HEK293 (cell line): Measurements from ENCODE around the gene LZIC.
A peak's percentile ranks its signal among the peaks of the same experiment; 100 is the strongest.

Source experiments
- CTCF ChIA-PET: fragments of 350-600 bp; formaldehyde crosslinking; extraction: SDS; loops from one replicate; lab custom pipeline; 2021; ENCODE audit warnings: antibody characterized with exemption; lab: Yijun Ruan, JAX
- POLR2A ChIA-PET: fragments of 300-600 bp; formaldehyde crosslinking; extraction: SDS; loops from one replicate; lab custom pipeline; 2020; ENCODE audit warnings: antibody characterized with exemption, inconsistent platforms; lab: Yijun Ruan, JAX
- H3K27ac ChIP-seq: fragments of 200-500 bp; sonication (Bioruptor generic); 2 replicates; pipeline ENCODE4 v1.5.1; 2014; ENCODE audit warnings: low read depth, low read length, control low read depth, inconsistent platforms; ENCODE audit errors: extremely low read depth
- H3K36me3 ChIP-seq, 2 experiments: fragments of 200-500 bp in 1 of 2; sonication (Bioruptor generic) in 1 of 2; 1 replicate in 1 of 2; 2 replicates in 1 of 2; pipeline ENCODE4 v1.5.1; 2014 to 2017; ENCODE audit warnings: inconsistent platforms in 2 of 2, low read length in 2 of 2; ENCODE audit not compliant: control insufficient read depth in 2 of 2, insufficient read depth in 1 of 2
- H3K4me1 ChIP-seq: fragments of 200-500 bp; sonication (Bioruptor generic); 2 replicates; pipeline ENCODE4 v1.5.1; 2014; ENCODE audit warnings: mild to moderate bottlenecking, low read length, inconsistent platforms; ENCODE audit not compliant: control insufficient read depth, insufficient read depth
- H3K4me3 ChIP-seq: 2 replicates; pipeline ENCODE4 v1.5.1; 2011; ENCODE audit warnings: low read depth, mild to moderate bottlenecking, control low read depth, low read length, moderate library complexity
- H3K9me3 ChIP-seq: fragments of 200-500 bp; sonication (Bioruptor generic); 2 replicates; pipeline ENCODE4 v1.5.1; 2014; ENCODE audit warnings: low read depth, low read length, inconsistent platforms; ENCODE audit not compliant: control insufficient read depth, insufficient read depth
- BCL11B ChIP-seq: fragments of 450-650 bp; formaldehyde crosslinking; IDR thresholded peaks from 2 replicates; pipeline ENCODE4 v1.5.1; 2016; ENCODE audit warnings: low read depth, missing biosample characterization, missing genetic modification characterization
- GLIS1 ChIP-seq: fragments of 450-650 bp; formaldehyde crosslinking; IDR thresholded peaks from 2 replicates; pipeline ENCODE4 v1.5.1; 2016; ENCODE audit warnings: missing biosample characterization, missing genetic modification characterization
- RBAK ChIP-seq: fragments of 450-650 bp; formaldehyde crosslinking; IDR thresholded peaks from 2 replicates; pipeline ENCODE4 v1.5.1; 2016; ENCODE audit warnings: missing biosample characterization, missing genetic modification characterization
- ZBTB1 ChIP-seq: fragments of 450-650 bp; formaldehyde crosslinking; IDR thresholded peaks from 2 replicates; pipeline ENCODE4 v1.5.1; 2016; ENCODE audit warnings: missing biosample characterization, missing genetic modification characterization
- ZNF239 ChIP-seq: fragments of 450-650 bp; formaldehyde crosslinking; IDR thresholded peaks from 2 replicates; pipeline ENCODE4 v1.5.1; 2016; ENCODE audit warnings: missing biosample characterization, missing genetic modification characterization
- ZNF394 ChIP-seq: fragments of 450-650 bp; formaldehyde crosslinking; IDR thresholded peaks from 2 replicates; pipeline ENCODE4 v1.5.1; 2016; ENCODE audit warnings: missing biosample characterization, missing genetic modification characterization, mild to moderate bottlenecking, moderate library complexity, borderline replicate concordance
- ZNF626 ChIP-seq: fragments of 450-650 bp; sonication (Bioruptor Pico); formaldehyde crosslinking; IDR thresholded peaks from 2 replicates; pipeline ENCODE4 v1.5.1; 2018; ENCODE audit warnings: missing biosample characterization, missing genetic modification characterization, inconsistent platforms
- ZNF654 ChIP-seq: fragments of 450-650 bp; formaldehyde crosslinking; IDR thresholded peaks from 2 replicates; pipeline ENCODE4 v1.5.1; 2016; ENCODE audit warnings: low read depth, missing biosample characterization, missing genetic modification characterization
- ZNF768 ChIP-seq: fragments of 450-650 bp; formaldehyde crosslinking; IDR thresholded peaks from 2 replicates; pipeline ENCODE4 v1.5.1; 2018; ENCODE audit warnings: missing biosample characterization, mild to moderate bottlenecking, missing genetic modification characterization
- ZSCAN23 ChIP-seq: fragments of 450-650 bp; formaldehyde crosslinking; IDR thresholded peaks from 2 replicates; pipeline ENCODE4 v1.5.1; 2016; ENCODE audit warnings: missing biosample characterization, missing genetic modification characterization
- TF ChIP-seq, protein P1 (sequence below): fragments of 450-650 bp; formaldehyde crosslinking; IDR thresholded peaks from 2 replicates; pipeline ENCODE4 v1.5.1; 2016; ENCODE audit warnings: missing biosample characterization, missing genetic modification characterization
- TF ChIP-seq, protein P2 (sequence below): fragments of 450-650 bp; formaldehyde crosslinking; IDR thresholded peaks from 2 replicates; pipeline ENCODE4 v1.5.1; 2016; ENCODE audit warnings: missing biosample characterization, missing genetic modification characterization
- TF ChIP-seq, protein P3 (sequence below): fragments of 450-650 bp; formaldehyde crosslinking; IDR thresholded peaks from 2 replicates; pipeline ENCODE4 v1.5.1; 2017; ENCODE audit warnings: missing biosample characterization, missing genetic modification characterization
- TF ChIP-seq, protein P4 (sequence below): fragments of 450-650 bp; formaldehyde crosslinking; IDR thresholded peaks from 2 replicates; pipeline ENCODE4 v1.5.1; 2016; ENCODE audit warnings: missing biosample characterization, missing genetic modification characterization
- TF ChIP-seq, protein P5 (sequence below): fragments of 450-650 bp; formaldehyde crosslinking; IDR thresholded peaks from 2 replicates; pipeline ENCODE4 v1.5.0; 2017; ENCODE audit warnings: missing biosample characterization, missing genetic modification characterization, borderline replicate concordance

The LZIC gene

DNA sequence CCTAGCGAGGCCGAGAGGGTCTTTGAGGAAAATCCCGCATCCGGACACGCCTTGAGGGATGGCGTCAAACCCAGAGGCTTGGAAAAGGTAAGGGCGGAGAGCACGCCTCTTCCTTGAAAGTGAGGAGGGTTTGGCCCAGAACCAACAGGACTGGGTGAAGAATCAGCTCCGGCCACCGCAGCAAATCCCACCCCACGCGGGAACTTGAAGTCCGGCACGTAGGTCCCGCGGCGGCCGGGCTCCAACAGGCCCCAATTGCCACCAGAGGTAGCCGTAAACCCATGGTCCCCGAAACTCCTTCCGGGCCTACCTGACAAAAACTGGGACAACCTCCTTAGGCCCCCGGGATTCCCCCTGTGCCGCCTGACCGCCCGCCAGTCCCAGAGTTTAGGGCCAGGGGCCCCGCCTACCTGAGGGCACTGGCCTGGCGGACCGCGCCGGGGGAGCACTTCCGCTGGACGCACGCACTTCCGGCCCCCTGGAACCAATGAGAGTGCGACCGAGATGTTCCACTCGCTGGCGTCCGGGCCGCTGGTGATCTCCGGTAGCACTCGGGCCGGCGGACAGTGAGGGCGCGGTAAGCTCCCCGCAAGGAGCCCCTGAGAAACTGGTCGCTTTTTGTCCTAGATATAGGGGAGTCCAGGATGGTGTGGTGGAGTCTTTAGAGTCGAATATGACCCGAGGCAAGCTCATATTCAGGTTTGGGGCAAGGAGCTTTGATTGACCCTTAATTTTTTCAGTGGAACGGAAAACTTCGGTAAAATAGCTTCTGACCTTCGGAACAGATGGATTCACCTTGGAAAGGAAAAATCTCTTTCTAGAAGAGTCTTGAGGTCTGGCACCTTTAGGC lies at the start of gene LZIC, which contains the start of gene NMNAT1 (continued):
- TF ChIP-seq, protein P1, sequence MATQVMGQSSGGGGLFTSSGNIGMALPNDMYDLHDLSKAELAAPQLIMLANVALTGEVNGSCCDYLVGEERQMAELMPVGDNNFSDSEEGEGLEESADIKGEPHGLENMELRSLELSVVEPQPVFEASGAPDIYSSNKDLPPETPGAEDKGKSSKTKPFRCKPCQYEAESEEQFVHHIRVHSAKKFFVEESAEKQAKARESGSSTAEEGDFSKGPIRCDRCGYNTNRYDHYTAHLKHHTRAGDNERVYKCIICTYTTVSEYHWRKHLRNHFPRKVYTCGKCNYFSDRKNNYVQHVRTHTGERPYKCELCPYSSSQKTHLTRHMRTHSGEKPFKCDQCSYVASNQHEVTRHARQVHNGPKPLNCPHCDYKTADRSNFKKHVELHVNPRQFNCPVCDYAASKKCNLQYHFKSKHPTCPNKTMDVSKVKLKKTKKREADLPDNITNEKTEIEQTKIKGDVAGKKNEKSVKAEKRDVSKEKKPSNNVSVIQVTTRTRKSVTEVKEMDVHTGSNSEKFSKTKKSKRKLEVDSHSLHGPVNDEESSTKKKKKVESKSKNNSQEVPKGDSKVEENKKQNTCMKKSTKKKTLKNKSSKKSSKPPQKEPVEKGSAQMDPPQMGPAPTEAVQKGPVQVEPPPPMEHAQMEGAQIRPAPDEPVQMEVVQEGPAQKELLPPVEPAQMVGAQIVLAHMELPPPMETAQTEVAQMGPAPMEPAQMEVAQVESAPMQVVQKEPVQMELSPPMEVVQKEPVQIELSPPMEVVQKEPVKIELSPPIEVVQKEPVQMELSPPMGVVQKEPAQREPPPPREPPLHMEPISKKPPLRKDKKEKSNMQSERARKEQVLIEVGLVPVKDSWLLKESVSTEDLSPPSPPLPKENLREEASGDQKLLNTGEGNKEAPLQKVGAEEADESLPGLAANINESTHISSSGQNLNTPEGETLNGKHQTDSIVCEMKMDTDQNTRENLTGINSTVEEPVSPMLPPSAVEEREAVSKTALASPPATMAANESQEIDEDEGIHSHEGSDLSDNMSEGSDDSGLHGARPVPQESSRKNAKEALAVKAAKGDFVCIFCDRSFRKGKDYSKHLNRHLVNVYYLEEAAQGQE (tag by site-specific recombination): peak; percentile 45; the same call in 1 of the 2 replicates
- TF ChIP-seq GLIS1 (tag by site-specific recombination): peak; percentile 66
- TF ChIP-seq, protein P2, sequence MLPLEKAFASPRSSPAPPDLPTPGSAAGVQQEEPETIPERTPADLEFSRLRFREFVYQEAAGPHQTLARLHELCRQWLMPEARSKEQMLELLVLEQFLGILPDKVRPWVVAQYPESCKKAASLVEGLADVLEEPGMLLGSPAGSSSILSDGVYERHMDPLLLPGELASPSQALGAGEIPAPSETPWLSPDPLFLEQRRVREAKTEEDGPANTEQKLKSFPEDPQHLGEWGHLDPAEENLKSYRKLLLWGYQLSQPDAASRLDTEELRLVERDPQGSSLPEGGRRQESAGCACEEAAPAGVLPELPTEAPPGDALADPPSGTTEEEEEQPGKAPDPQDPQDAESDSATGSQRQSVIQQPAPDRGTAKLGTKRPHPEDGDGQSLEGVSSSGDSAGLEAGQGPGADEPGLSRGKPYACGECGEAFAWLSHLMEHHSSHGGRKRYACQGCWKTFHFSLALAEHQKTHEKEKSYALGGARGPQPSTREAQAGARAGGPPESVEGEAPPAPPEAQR (tag by site-specific recombination): peak; percentile 85
- no peak for TF ChIP-seq ZNF768 (tag by site-specific recombination)
- TF ChIP-seq RBAK (tag by site-specific recombination): no peak

DNA sequence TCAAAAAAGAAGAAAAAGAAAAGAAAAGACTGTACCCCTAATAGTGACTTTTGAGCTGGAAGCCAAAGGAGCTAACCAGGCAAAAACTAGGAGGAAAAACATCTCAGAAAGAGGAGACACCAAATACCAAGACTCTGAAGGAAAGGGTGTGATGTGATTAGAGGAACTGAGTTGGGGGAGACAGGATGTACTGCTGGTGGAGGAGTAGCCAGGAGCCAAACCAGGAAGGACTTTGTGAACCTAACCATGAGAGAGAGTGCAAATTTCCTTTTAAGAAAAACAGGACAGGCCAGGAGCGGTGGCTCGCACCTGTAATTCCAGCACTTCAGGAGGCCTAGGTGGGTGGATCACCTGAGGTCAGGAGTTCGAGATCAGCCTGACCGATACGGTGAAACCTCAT lies 49.7 kb upstream of the LZIC start:
- H3K9me3 ChIP-seq: no peaks in the 10 kb centered on the region
- H3K36me3 ChIP-seq: no peaks in the 10 kb centered on the region; a peak in 1 of 3 replicates
- H3K4me1 ChIP-seq: no peaks in the 10 kb centered on the region
- no peak overlapping the region for H3K4me3 ChIP-seq
- ChIA-PET POLR2A (no interaction called here), CTCF (interaction anchor here (0.6 kb wide), 1 partner anchor 329 kb away, joined by 3 read pairs; no protein-coding TSS in a partner anchor)
- no peak overlapping the region for H3K27ac ChIP-seq
- TF ChIP-seq, protein P3, sequence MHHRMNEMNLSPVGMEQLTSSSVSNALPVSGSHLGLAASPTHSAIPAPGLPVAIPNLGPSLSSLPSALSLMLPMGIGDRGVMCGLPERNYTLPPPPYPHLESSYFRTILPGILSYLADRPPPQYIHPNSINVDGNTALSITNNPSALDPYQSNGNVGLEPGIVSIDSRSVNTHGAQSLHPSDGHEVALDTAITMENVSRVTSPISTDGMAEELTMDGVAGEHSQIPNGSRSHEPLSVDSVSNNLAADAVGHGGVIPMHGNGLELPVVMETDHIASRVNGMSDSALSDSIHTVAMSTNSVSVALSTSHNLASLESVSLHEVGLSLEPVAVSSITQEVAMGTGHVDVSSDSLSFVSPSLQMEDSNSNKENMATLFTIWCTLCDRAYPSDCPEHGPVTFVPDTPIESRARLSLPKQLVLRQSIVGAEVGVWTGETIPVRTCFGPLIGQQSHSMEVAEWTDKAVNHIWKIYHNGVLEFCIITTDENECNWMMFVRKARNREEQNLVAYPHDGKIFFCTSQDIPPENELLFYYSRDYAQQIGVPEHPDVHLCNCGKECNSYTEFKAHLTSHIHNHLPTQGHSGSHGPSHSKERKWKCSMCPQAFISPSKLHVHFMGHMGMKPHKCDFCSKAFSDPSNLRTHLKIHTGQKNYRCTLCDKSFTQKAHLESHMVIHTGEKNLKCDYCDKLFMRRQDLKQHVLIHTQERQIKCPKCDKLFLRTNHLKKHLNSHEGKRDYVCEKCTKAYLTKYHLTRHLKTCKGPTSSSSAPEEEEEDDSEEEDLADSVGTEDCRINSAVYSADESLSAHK: no peak
- no peak for TF ChIP-seq ZBTB1 (tag by site-specific recombination)
- no peak for TF ChIP-seq ZSCAN23
- TF ChIP-seq, protein P4, sequence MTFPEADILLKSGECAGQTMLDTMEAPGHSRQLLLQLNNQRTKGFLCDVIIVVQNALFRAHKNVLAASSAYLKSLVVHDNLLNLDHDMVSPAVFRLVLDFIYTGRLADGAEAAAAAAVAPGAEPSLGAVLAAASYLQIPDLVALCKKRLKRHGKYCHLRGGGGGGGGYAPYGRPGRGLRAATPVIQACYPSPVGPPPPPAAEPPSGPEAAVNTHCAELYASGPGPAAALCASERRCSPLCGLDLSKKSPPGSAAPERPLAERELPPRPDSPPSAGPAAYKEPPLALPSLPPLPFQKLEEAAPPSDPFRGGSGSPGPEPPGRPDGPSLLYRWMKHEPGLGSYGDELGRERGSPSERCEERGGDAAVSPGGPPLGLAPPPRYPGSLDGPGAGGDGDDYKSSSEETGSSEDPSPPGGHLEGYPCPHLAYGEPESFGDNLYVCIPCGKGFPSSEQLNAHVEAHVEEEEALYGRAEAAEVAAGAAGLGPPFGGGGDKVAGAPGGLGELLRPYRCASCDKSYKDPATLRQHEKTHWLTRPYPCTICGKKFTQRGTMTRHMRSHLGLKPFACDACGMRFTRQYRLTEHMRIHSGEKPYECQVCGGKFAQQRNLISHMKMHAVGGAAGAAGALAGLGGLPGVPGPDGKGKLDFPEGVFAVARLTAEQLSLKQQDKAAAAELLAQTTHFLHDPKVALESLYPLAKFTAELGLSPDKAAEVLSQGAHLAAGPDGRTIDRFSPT (tag by site-specific recombination): no peak
- TF ChIP-seq ZNF626: no peak
- no peak for TF ChIP-seq BCL11B (tag by site-specific recombination)
- TF ChIP-seq ZNF394 (tag by site-specific recombination): no peak
- TF ChIP-seq, protein P5, sequence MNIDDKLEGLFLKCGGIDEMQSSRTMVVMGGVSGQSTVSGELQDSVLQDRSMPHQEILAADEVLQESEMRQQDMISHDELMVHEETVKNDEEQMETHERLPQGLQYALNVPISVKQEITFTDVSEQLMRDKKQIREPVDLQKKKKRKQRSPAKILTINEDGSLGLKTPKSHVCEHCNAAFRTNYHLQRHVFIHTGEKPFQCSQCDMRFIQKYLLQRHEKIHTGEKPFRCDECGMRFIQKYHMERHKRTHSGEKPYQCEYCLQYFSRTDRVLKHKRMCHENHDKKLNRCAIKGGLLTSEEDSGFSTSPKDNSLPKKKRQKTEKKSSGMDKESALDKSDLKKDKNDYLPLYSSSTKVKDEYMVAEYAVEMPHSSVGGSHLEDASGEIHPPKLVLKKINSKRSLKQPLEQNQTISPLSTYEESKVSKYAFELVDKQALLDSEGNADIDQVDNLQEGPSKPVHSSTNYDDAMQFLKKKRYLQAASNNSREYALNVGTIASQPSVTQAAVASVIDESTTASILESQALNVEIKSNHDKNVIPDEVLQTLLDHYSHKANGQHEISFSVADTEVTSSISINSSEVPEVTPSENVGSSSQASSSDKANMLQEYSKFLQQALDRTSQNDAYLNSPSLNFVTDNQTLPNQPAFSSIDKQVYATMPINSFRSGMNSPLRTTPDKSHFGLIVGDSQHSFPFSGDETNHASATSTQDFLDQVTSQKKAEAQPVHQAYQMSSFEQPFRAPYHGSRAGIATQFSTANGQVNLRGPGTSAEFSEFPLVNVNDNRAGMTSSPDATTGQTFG (tag by site-specific recombination): no peak
- TF ChIP-seq ZNF239: no peak
- no peak for TF ChIP-seq ZNF654 (tag by site-specific recombination)
